ENCODE measurements around the gene PNMA8A.

The PNMA8A gene

GRCh38 chr19:46427518-46428045, 43.8 kb downstream of the PNMA8A start:
- no peak for DNase-seq (ENCODE audit: low read depth)

GRCh38 chr19:46426506-46427162, 44.7 kb downstream of the PNMA8A start:
- DNase-seq (ENCODE audit: low read depth): no peak

- no peak for DNase-seq (ENCODE audit: low read depth)
Observed at GRCh38 chr19:46426035-46426505, 45.3 kb downstream of the PNMA8A start.

GRCh38 chr19:46423188-46423587, 48.2 kb downstream of the PNMA8A start:
- DNase-seq (ENCODE audit: low read depth): no peak

- DNase-seq (ENCODE audit: low read depth): no peak
Observed at GRCh38 chr19:46422344-46422743, 49.0 kb downstream of the PNMA8A start.

GRCh38 chr19:46420056-46420455, 51.3 kb downstream of the PNMA8A start:
- no peak for DNase-seq (ENCODE audit: low read depth)

Data from activated T-cell treated with anti-CD3 and anti-CD28 coated beads for 24 hours (primary cell).